ENCODE results near the gene DICER1. TPM values are rescaled to one million over a fixed set of nuclear protein-coding genes. Genes with fewer than 3 reads are reported as not detected.

Gene DICER1
- total RNA-seq, 1 donor from 2014 or later = 27.6 TPM

- no peak for TF ChIP-seq CTCF (IDR thresholded peaks at IDR 0.05; ENCODE audit: insufficient read depth, low read length, severe bottlenecking)
- Histone ChIP-seq H3K36me3 (ENCODE audit: control insufficient read depth, insufficient read depth, low read length) (no peaks in the 10 kb centered on the region), H3K27me3 (ENCODE audit: control insufficient read depth, insufficient read depth, low read length) (no peaks in the 10 kb centered on the region), H3K4me3 (ENCODE audit: low read depth, low read length) (no peak overlapping the region)
- DNase-seq (ENCODE audit: low read depth) = no peak
- no peak for FAIRE-seq
Observed at GRCh38 chr14:95078867-95079266, 78.5 kb downstream of the DICER1 start.

GRCh38 chr14:95077345-95077744, 80.0 kb downstream of the DICER1 start:
- DNase-seq (ENCODE audit: low read depth) (peak; percentile 9), FAIRE-seq (no peak)
- Histone ChIP-seq H3K4me3 (ENCODE audit: low read depth, low read length) (no peak overlapping the region), H3K27me3 (ENCODE audit: control insufficient read depth, insufficient read depth, low read length) (no peaks in the 10 kb centered on the region), H3K36me3 (ENCODE audit: control insufficient read depth, insufficient read depth, low read length) (no peaks in the 10 kb centered on the region)
- TF ChIP-seq CTCF (IDR thresholded peaks at IDR 0.05; ENCODE audit: insufficient read depth, low read length, severe bottlenecking) = no peak

- FAIRE-seq (no peak), DNase-seq (ENCODE audit: low read depth) (no peak)
- no peak for TF ChIP-seq CTCF (IDR thresholded peaks at IDR 0.05; ENCODE audit: insufficient read depth, low read length, severe bottlenecking)
- Histone ChIP-seq H3K4me3 (ENCODE audit: low read depth, low read length) (no peak overlapping the region), H3K36me3 (ENCODE audit: control insufficient read depth, insufficient read depth, low read length) (no peaks in the 10 kb centered on the region), H3K27me3 (ENCODE audit: control insufficient read depth, insufficient read depth, low read length) (no peaks in the 10 kb centered on the region)
Observed at GRCh38 chr14:95075789-95076188, 81.5 kb downstream of the DICER1 start.

GRCh38 chr14:95073947-95074346, 83.4 kb downstream of the DICER1 start:
- DNase-seq (ENCODE audit: low read depth) (no peak), FAIRE-seq (no peak)
- Histone ChIP-seq H3K27me3 (ENCODE audit: control insufficient read depth, insufficient read depth, low read length) (no peaks in the 10 kb centered on the region), H3K4me3 (ENCODE audit: low read depth, low read length) (no peak overlapping the region), H3K36me3 (ENCODE audit: control insufficient read depth, insufficient read depth, low read length) (no peaks in the 10 kb centered on the region)
- TF ChIP-seq CTCF (IDR thresholded peaks at IDR 0.05; ENCODE audit: insufficient read depth, low read length, severe bottlenecking) = no peak

DNA sequence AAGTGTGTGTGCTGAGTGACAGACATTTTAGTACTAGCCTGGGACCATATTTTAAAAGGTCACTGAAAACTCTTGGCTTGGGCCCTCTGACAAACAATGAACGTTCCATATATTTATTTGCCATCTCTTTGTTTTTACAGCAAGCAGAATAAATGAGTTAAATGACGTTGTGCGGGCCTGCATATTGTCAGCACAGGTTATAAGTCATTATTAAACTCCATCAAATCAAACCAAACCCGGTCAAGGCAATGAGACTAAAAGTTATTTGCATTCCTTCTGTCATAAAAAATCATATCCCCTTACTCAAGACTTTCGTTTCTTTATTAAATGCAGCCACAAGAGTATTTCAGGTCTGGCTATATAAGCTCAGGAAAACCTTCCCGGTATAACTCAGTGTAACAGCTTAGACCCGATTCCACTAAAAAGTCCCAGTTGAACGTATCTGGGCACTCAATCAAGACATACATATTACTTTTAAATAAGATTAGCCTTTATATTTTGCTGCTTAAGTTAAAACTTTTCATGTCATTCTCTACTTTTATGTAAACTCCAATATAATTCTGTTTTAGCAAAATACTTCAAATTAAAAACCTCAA, 84.9 kb downstream of the DICER1 start:
- no peak for FAIRE-seq

More for the DNA sequence above, 84.9 kb downstream of the DICER1 start:
- Histone ChIP-seq H3K4me3 (ENCODE audit: low read depth, low read length) (no peak overlapping the region), H3K36me3 (ENCODE audit: control insufficient read depth, insufficient read depth, low read length) (no peaks in the 10 kb centered on the region), H3K27me3 (ENCODE audit: control insufficient read depth, insufficient read depth, low read length) (no peaks in the 10 kb centered on the region)
- no peak for DNase-seq (ENCODE audit: low read depth)
- no peak for TF ChIP-seq CTCF (IDR thresholded peaks at IDR 0.05; ENCODE audit: insufficient read depth, low read length, severe bottlenecking)
